ENCODE results near the gene ARSB. TPM values are rescaled to one million over a fixed set of nuclear protein-coding genes. Genes with fewer than 3 reads are reported as not detected.

Gene ARSB
- total RNA-seq, 4 donors from 2014 or later, result 9.1 to 12.7 (median 10.7) TPM

- intact Hi-C loops (cut with DNase I; ENCODE audit: low total_unique reads), result no loop called here
- no peaks in the 10 kb centered on the region for H3K36me3 ChIP-seq
- no peaks in the 10 kb centered on the region for H3K9me3 ChIP-seq
- H3K4me3 ChIP-seq, result no peak overlapping the region
- DNase-seq, result no peak
- no peak overlapping the region for H3K27ac ChIP-seq
- H3K4me1 ChIP-seq, result peaks cover 0 to 14% (median 8%) of the 10 kb centered on the region in 4 donors
- in situ Hi-C loops (cut with MboI; ENCODE audit: low pct_ligation_motif_present in 1 of 4, low pct_unique_long_range_greater_than_20kb in 1 of 4, low sequenced_read_pairs in 3 of 4), result no loop called here
- TF ChIP-seq POLR2AphosphoS5 (IDR thresholded peaks at IDR 0.05), result no peak
- TF ChIP-seq CTCF (IDR thresholded peaks at IDR 0.05), result no peak
- no peak for TF ChIP-seq POLR2A (IDR thresholded peaks at IDR 0.05)
- 80 to 88% methylated on average over 1 to 8 of the region's 8 CpGs for WGBS, 2 donors (ENCODE audit: low coverage in 1 of 2)
- no peaks in the 10 kb centered on the region for H3K27me3 ChIP-seq
These were observed 211.5 kb downstream of the ARSB start for GRCh38 chr5:78773655-78774054.

GRCh38 chr5:78771260-78772205, 213.6 kb downstream of the ARSB start:
- in situ Hi-C loops (cut with MboI; ENCODE audit: low pct_ligation_motif_present in 1 of 4, low pct_unique_long_range_greater_than_20kb in 1 of 4, low sequenced_read_pairs in 3 of 4), result no loop called here
- Histone ChIP-seq H3K4me1 (peaks cover 0 to 17% (median 8%) of the 10 kb centered on the region in 4 donors), H3K9me3 (no peaks in the 10 kb centered on the region), H3K4me3 (no peak overlapping the region), H3K27me3 (no peaks in the 10 kb centered on the region), H3K27ac (peak overlapping the region in 1 of 4 donors; percentile 33), H3K36me3 (no peaks in the 10 kb centered on the region)
- TF ChIP-seq POLR2A (IDR thresholded peaks at IDR 0.05) (no peak), POLR2AphosphoS5 (IDR thresholded peaks at IDR 0.05) (no peak), EP300 (IDR thresholded peaks at IDR 0.05; ENCODE audit: low read depth) (no peak), CTCF (IDR thresholded peaks at IDR 0.05) (no peak)
- peak; percentile 71 for DNase-seq
- WGBS, 2 donors (ENCODE audit: low coverage in 1 of 2), result 41 to 46% methylated on average over 8 to 13 of the region's 13 CpGs
- intact Hi-C loops (cut with DNase I; ENCODE audit: low total_unique reads), result no loop called here

GRCh38 chr5:78768781-78769380, 216.2 kb downstream of the ARSB start:
- TF ChIP-seq CTCF (IDR thresholded peaks at IDR 0.05) (no peak), POLR2AphosphoS5 (IDR thresholded peaks at IDR 0.05) (no peak), EP300 (IDR thresholded peaks at IDR 0.05; ENCODE audit: low read depth) (no peak), POLR2A (IDR thresholded peaks at IDR 0.05) (no peak)
- no peaks in the 10 kb centered on the region for H3K27me3 ChIP-seq
- no peaks in the 10 kb centered on the region for H3K9me3 ChIP-seq
- 76 to 85% methylated on average over 6 to 7 of the region's 7 CpGs for WGBS, 2 donors (ENCODE audit: low coverage in 1 of 2)
- no peak for DNase-seq
- intact Hi-C loops (cut with DNase I; ENCODE audit: low total_unique reads), result no loop called here
- no peak overlapping the region for H3K4me3 ChIP-seq
- peaks cover 0 to 28% (median 10%) of the 10 kb centered on the region in 4 donors for H3K4me1 ChIP-seq
- H3K27ac ChIP-seq, result no peak overlapping the region
- in situ Hi-C loops (cut with MboI; ENCODE audit: low pct_ligation_motif_present in 1 of 4, low pct_unique_long_range_greater_than_20kb in 1 of 4, low sequenced_read_pairs in 3 of 4), result no loop called here
- no peaks in the 10 kb centered on the region for H3K36me3 ChIP-seq

GRCh38 chr5:78766412-78766762, 218.7 kb downstream of the ARSB start:
- intact Hi-C loops (cut with DNase I; ENCODE audit: low total_unique reads) (no loop called here), in situ Hi-C loops (cut with MboI; ENCODE audit: low pct_ligation_motif_present in 1 of 4, low pct_unique_long_range_greater_than_20kb in 1 of 4, low sequenced_read_pairs in 3 of 4) (no loop called here)
- H3K4me3 ChIP-seq, result no peak overlapping the region
- H3K27ac ChIP-seq, result peak overlapping the region in 3 of 4 donors; percentile 18 to 67 (median 19)
- peaks cover 0 to 17% (median 2%) of the 10 kb centered on the region in 4 donors for H3K4me1 ChIP-seq
- no peaks in the 10 kb centered on the region for H3K27me3 ChIP-seq
- H3K36me3 ChIP-seq, result no peaks in the 10 kb centered on the region
- DNase-seq, result no peak
- H3K9me3 ChIP-seq, result no peaks in the 10 kb centered on the region
- TF ChIP-seq POLR2A (IDR thresholded peaks at IDR 0.05) (no peak), CTCF (IDR thresholded peaks at IDR 0.05) (no peak), POLR2AphosphoS5 (IDR thresholded peaks at IDR 0.05) (no peak), EP300 (IDR thresholded peaks at IDR 0.05; ENCODE audit: low read depth) (no peak)
- 79 to 84% methylated on average over 5 of the region's 5 CpGs for WGBS, 2 donors (ENCODE audit: low coverage in 1 of 2)

Measured in transverse colon (tissue), 4 donors.